Activated T-cell treated with anti-CD3 and anti-CD28 coated beads, Interleukin-2, amount 50 U/mL, for 24 hours (primary cell): ENCODE results near the gene FLG2.
"Not testable (repeated sequence)": the region's sequence is repeated elsewhere in the genome, so short reads cannot be mapped to it uniquely, and the experiment has no call there.

Source experiments
- DNase-seq: peaks from one replicate; pipeline ENCODE4 v3.0.0-alpha.2; 2020
- H3K27ac Mint-ChIP-seq: 2 replicates; pipeline ENCODE4 v1.8.0; 2020; ENCODE audit warnings: mild to moderate bottlenecking, mixed read lengths
- H3K27me3 Mint-ChIP-seq: 2 replicates; pipeline ENCODE4 v1.8.0; 2020; ENCODE audit warnings: mixed read lengths
- H3K36me3 Mint-ChIP-seq: 2 replicates; pipeline ENCODE4 v1.8.0; 2020; ENCODE audit warnings: low read depth, mixed read lengths
- H3K4me1 Mint-ChIP-seq: 2 replicates; pipeline ENCODE4 v1.8.0; 2020; ENCODE audit warnings: low read depth, mixed read lengths
- H3K4me3 Mint-ChIP-seq: 2 replicates; pipeline ENCODE4 v1.8.0; 2020; ENCODE audit warnings: mild to moderate bottlenecking, moderate library complexity, mixed read lengths
- H3K9me3 Mint-ChIP-seq: 2 replicates; pipeline ENCODE4 v1.8.0; 2020; ENCODE audit warnings: mixed read lengths

Gene FLG2

GRCh38 chr1:152303139-152303872 is 56.5 kb downstream of the FLG2 start:
- not testable (repeated sequence) for H3K36me3 Mint-ChIP-seq, H3K9me3 Mint-ChIP-seq, H3K27ac Mint-ChIP-seq, H3K4me1 Mint-ChIP-seq, DNase-seq, H3K27me3 Mint-ChIP-seq, H3K4me3 Mint-ChIP-seq
